T-helper 1 cell treated with Interleukin-12 subunit alpha and Interleukin-12 subunit beta and Interleukin-4 antibody, amounts not matched to agents 30 ng/mL and 1 ng/mL, for 36 hours (primary cell): Measurements from ENCODE around the gene FGD3. TPM values are rescaled to one million over a fixed set of nuclear protein-coding genes. Genes with fewer than 3 reads are reported as not detected.

ENCODE experiments used
- intact Hi-C: fragments of 100-400 bp; cut with micrococcal nuclease; formaldehyde crosslinking; loops from one replicate; pipeline ENCODE4 v1.15.1; 2024
- total RNA-seq: library from RNA; stranded (reverse); gene quantifications from 2 replicates; pipeline ENCODE4 v1.2.3, GENCODE V29; 2022

Gene FGD3
- total RNA-seq, 1 donor from 2014 or later, result 129 TPM

DNA sequence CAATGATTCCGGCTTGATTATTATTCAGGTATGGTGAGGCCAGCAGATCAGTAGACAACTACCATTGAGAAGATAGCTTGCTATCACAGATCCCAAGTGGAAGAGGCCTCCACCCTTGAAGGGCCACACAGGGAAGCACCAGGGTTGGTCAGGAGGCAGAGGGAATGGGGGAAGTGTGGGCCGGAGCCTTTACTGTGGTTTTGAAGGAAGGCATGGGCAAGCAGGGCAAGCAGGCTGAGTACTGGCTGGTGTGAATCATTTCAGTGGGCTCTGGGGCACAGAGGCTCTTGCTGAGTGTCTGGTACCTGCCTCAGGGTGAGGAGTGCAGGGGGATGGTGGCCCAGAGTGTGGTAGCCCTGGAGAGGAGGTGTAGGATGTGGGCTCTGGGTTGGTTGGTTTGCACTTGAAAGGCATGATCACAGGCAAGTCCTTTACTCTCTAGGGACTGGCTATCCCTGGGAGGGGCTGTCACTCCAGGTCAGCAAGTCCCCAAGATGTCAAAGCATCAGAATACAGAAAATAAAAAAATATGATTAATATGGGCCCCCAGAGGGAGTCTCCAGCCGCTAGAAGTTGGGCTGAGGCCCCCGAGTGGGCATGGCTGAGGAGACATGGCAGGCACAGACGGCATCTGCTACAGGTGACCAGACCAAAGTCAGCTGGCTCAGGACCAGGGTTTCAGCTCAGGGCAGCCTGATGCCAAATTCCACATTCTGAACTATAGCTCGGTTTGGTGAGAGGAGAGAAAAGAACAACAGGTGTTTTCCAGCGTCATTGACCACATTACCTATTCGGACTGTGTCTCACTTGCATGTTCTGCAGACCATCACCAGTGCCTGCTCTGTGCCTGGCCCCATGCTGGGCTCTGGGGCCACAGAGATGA, 101.5 kb downstream of the FGD3 start:
- intact Hi-C loops, result no loop called here

DNA sequence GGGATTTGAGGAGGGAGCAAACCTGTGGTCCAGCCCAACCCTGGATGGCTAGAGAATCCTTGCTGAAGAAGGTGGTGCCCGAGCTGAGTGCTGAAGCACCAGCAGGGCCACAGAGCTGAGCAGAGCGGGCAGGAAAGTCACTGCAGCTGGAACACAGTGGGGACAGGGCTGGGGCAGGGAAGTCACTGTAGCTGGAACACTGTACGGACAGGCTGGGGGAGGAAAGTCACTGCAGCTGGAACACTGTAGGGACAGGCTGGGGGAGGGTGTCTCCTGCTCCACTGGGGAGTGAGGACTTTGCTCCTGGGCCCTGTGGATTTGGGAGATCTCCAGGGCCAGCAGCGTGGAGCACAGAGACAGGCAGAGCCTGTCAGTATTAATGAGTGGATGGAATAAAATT, 102.2 kb downstream of the FGD3 start:
- intact Hi-C loops, result no loop called here

DNA sequence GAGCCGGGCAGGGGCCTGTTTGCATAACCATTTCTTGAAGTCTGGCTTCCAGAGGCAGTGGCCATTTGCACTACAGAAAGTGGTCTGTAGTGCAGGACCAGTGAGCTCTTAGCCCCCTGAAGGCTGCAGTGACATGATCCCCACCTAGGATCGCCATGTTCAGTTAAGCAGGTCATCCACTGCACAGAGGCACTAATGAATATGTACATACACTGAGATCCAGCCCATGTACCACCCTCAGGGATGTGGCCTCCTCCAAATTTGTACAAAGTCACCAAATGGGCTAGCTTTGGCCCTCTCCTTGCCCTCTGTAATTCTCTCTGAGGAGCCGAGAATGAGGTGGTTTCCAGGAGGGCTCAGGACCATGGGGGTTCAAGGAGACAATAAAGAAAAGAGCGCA, 102.9 kb downstream of the FGD3 start:
- intact Hi-C loops, result no loop called here

DNA sequence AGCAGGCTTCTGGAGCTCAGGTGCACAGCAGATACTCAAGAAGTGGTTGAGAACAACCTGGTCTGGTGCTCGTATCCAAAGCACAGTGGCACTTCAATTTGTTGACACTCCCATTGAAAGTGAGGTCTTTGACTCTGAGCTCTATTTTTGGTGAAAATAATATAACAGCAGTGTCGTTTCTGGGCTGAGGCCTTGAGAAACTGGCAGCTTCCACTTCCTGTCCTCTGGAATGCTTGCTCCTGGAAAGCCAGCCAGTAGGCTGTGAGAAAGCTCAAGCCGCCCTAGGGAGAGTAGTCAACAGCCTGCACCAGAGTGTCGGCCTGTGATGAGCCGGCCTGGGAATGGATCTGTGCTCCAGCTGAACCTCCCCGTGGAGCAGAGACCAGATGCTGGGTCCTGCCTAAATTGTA, 104.4 kb downstream of the FGD3 start:
- intact Hi-C loops, result no loop called here

DNA sequence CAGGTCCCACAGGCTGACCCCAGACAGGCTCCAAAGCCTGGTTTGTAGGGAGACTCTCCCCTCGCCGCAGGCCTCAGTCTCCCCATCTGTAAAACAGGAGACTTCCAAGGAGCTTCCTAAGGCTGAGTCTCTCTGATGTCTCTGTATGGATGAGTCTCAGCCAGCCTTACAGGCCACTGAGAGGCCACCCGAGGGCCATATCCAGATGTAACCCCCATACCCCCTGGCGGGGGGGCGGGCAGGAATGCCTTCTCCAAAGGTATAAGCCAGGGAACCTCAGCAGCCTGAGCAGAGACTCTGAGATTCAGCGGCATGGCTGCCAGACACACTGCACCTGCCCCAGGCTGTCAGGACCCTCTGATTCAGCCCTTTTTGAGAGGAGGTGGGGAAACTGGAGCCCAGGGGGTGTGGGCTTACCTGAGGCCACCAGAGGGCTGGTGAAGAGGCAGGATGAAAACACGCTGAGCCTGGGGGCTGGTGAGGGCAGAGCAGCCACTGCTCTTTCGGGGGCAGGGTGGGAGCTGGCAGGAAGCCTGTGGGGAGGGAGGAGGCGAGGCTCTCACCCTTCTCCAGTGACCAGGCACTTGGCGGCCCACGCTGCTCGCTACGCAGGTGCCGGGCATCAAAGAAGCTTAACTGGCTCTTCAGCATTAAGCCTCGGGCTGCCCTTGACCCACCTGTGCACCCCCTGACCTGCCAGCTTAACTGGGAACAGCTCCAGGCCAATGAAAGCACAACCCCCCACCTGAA, 105.6 kb downstream of the FGD3 start:
- intact Hi-C loops, result no loop called here

DNA sequence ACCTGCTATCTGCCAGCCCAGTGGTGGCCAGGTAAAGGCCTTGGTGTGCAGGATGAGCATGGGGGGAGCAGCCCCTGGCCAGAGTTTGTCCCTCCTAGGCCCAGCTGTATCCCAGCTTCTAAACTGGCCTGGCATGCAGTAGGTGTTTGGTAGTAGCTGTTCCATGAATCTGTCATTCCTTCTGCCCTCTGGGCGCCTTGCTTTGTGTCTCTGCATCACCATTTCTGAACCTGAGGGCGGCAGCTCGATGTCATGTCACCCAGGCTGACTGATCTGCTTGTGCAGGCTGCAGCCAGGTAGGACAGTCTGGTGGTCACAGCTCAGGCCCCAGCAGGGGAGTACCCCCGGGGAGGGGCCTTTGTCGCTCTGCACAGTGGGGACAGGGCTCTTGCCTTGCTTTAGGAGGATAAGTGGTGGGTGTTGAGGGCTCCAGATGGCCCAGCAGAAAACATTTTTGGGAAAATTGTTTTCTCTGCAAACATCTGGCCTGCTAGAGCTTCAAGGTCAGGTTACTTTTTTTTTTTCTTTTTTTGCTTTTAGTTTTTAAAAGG, 106.5 kb downstream of the FGD3 start:
- intact Hi-C loops, result no loop called here

DNA sequence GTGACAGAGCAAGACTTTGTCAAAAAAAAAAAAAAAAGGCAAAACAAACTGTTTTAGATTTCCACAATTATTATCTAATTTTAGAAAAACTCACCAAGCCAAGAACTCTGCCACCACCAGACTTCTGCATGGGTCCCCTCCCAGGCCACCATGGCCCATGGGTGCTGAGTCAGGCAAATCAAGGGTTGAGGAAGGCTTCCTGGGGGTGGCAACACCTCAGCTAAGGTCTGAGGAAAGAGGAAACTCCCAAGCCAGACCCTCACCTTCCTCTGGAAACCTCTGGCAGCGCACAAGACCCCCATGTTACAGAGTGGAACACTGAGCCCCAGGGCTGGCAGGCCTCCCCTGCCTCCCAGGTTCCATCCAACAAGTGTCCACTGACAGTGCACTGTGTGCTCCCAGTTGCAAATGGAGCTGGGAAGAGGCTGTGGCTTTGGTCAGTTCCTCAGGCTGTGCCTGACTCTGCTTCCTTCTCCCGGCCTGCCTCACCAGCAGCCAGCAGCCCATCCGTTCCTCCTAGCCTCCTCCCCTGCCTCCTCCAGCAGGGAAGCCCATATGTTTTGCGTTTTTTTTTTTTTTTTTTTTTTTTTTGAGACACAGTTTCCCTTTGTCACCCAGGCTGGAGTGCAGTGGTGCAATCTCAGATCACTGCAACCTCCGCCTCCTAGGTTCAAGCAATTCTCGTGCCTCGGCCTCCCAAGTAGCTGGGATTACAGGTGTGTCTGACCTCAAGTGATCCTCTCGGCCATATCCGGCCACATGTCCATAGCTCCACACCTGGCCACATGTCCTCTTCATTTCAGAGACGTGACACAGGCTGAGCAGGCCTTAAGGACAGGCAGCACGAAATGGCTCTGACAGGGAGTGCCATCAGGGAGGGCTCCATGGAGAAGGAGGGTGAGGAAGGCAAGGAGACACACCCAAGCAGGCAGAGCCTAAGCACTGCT, 107.7 kb downstream of the FGD3 start:
- intact Hi-C loops, result no loop called here

DNA sequence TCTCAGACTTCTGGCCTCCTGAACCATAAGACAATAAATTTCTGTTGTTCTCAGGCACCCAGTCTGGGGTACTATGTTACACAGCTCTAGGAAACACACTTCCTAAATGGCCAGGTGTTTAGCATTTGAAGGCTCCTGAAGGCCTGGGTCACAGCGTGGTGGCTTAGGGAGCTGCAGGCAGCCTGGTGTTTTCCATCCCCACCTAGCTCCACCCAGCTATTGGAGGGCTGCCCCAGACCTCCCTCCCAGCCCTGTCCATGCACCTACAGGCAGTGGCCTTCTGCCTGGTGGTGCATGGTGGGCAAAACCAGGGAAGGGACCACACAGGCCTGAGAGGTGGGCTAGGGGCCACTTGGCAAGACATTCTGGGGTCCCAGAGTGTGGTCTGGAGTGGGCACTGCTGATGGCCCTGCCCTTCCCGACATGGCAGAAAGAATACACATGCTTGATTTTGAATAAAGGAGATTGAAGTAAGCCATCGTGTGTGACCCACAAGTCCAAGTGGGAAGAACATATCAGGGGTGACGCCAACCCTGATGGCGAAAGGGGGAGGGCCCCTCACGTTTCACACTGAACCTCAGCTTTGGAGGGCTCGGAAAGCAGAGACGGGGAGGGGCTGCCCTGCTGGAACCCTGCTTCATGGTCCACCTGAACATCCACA, 109.8 kb downstream of the FGD3 start:
- intact Hi-C loops, result no loop called here

DNA sequence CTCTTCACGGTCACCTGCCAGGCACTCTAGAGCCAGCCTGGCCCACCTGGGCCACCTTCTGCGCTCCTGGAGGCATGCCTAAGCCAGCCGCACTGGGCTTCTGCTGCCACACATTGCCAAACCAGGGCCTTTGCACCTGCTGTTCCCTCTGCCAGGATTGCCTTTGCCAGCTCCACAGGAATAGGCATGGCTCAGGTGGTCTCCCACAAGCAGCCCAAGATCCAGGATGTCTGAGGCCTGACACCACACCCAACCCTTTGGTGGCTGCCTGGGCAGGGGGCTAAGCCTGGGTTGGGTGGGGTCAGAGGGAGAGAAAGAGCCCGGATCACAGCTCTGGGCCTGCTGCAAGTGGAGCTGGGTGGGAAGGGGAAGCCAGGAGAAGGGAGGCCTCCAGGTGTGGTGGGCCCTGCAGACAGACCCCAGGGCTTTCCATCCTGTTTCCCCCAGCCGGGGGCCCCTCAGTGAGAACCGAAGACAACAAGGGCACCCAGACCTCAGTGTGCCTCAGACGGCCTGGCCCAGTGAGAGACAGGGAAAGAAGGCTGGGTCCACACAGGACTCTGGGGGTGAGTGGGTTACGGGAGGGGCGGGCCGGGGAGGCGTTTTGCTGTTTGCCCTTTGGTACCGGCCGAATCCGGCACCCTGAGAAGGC, 110.5 kb downstream of the FGD3 start:
- intact Hi-C loops, result loop anchor here (1.0 kb wide), 1 partner anchor 37 kb away; no protein-coding TSS in a partner anchor

DNA sequence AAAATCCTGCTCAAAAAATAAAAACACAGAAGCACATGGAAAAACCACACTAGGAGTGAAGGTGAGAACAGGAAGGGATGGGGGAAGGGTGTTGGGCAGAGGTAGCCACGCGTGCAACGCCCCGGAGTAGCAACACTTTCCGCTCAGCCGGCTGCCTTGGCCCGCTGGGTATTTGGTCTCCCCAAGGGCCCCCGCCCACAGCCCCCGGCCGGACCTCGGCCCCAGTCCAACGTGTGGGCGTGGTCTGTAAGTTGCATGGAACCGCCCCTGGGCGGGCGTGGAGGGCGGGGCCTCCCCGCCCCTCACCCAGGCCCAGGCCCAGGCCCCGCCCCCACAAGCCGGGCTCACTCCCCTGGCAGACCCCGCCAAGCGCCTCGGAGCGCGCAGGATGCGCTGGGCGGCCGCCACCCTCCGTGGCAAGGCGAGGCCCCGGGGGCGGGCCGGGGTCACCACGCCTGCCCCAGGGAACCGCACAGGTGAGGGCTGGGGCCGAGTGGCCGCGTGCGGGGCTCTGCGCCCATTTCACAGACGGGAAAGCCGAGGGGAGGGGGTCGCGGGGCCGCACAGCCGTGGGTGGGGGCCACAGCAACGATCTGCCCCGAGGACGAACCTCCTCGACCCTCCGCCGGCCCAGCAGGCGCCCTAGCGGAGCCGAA, 111.2 kb downstream of the FGD3 start, which contains the start of gene SUSD3:
Gene SUSD3 (plus strand): TSS at position 347 of the 656 bp plus-strand sequence. CDS start 42 bp downstream, at position 389.
- intact Hi-C loops, result loop anchor here (1.0 kb wide), 2 partner anchors 17 to 37 kb away; no protein-coding TSS in a partner anchor

DNA sequence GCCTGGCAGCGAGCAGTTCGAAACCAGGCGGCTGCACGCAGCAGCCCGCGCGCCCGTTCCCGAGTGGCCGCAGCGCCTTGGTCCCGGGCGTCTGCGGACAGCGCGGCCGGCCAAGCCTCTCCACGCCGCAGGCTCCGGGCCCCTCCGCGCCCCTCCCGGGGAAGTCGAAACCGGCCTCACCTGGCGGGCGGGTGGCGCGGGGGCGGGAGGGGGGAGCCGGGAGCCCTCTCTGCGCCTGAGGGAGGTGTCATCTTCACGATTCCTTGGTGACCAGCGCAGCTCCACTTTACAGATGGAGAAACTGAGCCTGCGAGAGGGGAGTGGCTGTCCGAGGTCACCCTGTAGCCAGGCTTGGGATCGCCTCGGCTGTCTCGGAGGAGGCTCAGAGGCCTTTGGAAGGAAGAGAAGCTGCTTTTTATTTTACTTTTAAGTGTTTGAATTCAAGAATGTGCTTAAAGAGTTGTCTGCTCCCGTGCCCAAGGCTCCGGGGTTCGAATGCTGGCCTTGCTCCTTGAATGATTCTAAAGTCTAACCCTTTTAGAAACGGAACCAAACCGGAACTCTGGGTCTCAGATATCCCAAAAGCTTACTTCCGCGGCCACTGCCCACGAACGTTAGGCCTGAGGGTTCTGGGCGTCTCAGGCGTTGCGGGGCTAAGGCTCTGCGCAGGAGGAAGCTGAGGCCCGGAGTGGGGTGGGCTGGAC, 111.8 kb downstream of the FGD3 start:
- intact Hi-C loops, result loop anchor here (1.0 kb wide), 1 partner anchor 18 kb away; no protein-coding TSS in a partner anchor

DNA sequence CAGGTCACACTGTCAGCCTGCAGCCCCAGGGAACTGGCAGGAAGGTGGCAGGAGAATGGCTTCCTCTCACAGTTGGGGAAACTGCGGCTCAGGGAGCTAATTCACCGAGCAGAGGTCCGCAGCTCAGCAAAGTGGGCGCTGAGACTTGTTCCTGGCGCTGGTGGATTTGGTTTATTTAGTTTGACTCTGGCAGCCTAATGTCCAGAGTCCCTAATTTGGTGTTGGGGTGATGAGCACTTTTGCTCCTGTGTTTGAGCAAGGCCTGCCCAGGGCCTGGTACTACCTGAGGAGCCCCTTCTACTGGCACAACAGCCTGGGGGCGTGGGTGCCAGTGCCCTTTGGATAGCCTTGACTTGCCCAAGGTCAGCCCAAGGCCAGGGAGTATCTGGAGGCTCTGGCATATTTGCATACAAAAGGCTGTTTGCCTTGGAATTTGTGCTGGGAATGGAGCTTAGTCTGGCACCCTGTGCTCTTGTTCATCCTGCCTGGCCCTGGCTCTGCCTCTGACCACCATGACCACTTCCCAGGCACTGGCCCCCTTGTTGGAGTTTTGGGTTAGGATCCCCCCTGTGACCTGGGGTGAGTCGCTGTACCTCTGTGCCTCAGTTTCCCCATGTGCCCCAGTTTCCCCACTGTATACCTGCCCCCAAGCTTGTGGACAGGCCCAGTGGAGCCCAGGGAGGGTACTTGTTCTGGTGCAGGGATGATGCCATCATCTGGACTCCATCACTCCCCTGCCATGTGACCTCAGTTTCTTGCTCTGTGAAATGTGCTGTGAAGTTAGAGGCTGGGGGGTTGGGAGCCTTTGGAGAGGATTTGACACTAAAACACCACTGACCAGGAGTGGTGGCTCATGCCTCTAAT, 112.6 kb downstream of the FGD3 start:
- intact Hi-C loops, result loop anchor here (1.0 to 10.0 kb wide), 5 partner anchors 19 to 765 kb away; partner anchors contain the start of genes BICD2, IARS1, NINJ1 and ZNF484

DNA sequence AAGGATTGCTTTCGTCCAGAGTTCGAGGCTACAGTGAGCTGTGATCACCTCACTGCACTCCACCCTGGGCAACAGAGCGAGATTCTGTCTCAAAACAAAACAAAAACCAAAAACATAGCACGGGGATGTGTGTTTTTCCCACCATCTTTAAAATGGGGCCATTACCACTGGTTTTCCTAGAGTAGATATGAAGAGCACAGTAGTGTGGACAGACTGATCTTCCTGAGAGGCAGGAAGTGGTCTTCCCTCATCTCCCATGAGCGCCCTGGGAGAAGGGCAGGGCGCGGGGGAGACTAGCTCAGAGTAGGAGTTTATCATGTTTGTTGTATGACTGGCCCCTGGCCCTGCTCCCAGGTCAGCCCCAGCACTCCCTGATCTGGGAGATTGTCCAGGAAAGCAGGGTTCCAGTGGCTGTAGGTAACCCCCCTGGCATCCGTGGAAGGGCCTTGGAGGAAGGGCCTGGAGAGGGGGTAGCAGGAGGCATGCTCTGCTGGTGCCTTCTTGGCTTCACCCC, 113.5 kb downstream of the FGD3 start:
- intact Hi-C loops, result loop anchor here (1.0 to 10.0 kb wide), 4 partner anchors 73 to 766 kb away; partner anchors contain the start of genes BICD2, IARS1, NINJ1 and ZNF484

DNA sequence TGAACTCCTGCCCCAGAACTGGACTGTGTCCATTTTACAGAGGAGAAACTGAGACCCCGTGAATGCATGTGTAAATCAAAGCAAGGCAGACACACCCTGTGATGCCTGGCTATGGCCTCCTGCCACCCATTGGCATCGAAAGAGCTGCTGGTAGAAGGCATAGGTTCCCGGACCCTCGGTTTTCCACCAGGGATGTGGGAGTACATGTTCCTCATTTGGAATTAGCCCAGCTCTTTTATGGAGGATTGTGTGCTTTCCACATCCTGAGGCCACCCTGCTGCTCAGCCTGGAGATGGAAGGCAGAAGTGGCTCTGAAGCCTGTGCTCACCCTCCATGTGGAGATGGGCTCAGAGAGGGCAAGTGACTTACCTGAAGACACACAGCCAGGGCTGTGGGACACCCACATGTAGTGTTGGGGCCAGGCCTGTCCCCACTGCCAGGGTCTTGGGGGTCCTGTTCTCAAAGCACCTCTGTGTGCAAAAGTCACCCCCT, 114.0 kb downstream of the FGD3 start:
- intact Hi-C loops, result loop anchor here (10.0 kb wide), 2 partner anchors 297 to 767 kb away; partner anchors contain the start of genes BICD2 and IARS1

DNA sequence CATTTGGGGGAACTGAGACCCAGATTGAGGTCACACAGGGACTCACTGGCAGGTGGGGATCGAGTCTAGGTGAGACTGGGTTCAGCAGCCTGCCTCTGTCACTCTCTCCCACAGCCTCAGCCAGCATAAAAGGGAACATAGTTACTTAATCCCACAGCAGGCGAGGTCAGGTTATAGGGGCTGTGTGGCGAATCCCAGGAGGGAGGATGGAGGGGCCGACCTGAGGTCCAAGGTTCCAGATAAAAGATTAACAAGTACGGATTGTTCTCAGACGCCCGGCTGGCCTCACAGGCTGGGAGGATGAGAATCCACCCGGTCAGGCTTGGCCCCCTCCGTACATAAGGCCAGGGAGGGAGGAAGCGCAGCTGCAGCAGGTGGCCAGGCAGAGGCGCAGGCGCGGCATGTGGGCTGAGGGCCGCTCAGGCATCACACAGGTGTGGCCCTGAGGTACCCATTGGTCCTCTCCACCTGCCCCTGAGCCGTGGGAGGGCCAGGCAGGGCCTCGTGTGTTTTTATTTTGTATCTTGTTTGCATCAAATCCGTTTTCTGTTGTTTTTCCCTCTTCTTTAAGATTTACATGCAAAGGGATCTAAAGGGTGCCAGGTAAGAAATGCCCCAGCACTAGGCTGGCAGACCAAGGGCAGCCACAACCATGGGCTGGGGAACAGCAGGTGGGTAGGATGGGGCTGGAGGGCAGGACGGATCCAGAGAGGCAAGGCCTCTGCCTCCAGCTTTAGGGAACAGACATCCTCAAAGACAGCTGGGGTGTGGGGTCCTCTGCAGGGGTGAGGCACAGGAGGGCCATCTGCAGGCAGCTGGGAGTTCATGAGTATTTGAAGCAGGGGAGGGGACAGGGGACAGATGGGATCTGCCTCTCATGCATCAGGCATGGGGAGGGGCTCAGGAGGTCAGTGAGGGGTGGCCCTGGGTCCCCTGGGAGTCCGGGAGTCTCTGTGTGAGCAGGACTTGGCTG, 114.8 kb downstream of the FGD3 start:
- intact Hi-C loops, result loop anchor here (10.0 kb wide), 2 partner anchors 297 to 767 kb away; partner anchors contain the start of genes BICD2 and IARS1
